Erythroblast (primary cell): ENCODE results near the gene BEND3.

Source experiments
- GATA1 ChIP-seq: IDR thresholded peaks from 2 replicates; pipeline ENCODE4 v1.6.1; 2011; ENCODE audit warnings: low read depth, mild to moderate bottlenecking, control low read depth, low read length, moderate library complexity
- POLR2A ChIP-seq: IDR thresholded peaks from 2 replicates; pipeline ENCODE4 v1.6.1; 2011; ENCODE audit warnings: mild to moderate bottlenecking, low read length

DNA sequence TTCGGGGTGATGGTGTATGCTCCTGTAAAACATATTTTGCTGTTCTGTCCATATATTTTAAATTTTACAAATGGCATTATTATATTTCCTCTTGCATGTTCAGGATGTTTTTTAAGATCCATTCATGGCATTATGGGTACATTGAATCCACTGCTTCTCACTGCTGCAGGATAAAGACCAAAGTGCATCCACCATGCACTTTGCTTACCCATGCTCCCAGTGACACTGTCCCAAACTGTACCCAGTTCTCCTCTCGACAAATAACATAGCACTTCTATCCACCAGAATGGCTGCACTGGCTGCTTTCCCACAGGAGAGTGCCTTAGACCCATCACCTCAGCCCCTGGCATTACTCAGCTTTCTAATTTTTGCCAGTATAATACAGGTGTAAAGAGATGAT, 57.6 kb downstream of the BEND3 start:
- TF ChIP-seq POLR2A (no peak), GATA1 (no peak)
